Stimulated activated effector memory CD8-positive, alpha-beta T cell treated with anti-CD3 and anti-CD28 coated beads, Interleukin-12 subunit alpha, Interleukin-12 subunit beta, amount 100 ng/mL, for 72 hours (primary cell): ENCODE measurements around the gene RIMKLB.

Source experiments
- ATAC-seq: fragments of 150-1000 bp; cut with Tn5 transposase; 2 replicates; pipeline ENCODE4 v1.10.0; 2021
- DNase-seq, 2 donors: peaks; one replicate each; pipeline ENCODE4 v3.0.0; 2021 to 2022; ENCODE audit warnings: low spot score in 2 of 2
- H3K27ac Mint-ChIP-seq: one replicate; pipeline ENCODE4 v1.8.0; 2022; ENCODE audit warnings: mild to moderate bottlenecking, mixed read lengths
- H3K36me3 Mint-ChIP-seq: one replicate; pipeline ENCODE4 v1.8.0; 2022; ENCODE audit warnings: mild to moderate bottlenecking, mixed read lengths
- H3K4me1 Mint-ChIP-seq: one replicate; pipeline ENCODE4 v1.8.0; 2022; ENCODE audit warnings: mixed read lengths
- H3K4me3 Mint-ChIP-seq: one replicate; pipeline ENCODE4 v1.8.0; 2022; ENCODE audit warnings: mild to moderate bottlenecking, mixed read lengths
- H3K9me3 Mint-ChIP-seq: one replicate; pipeline ENCODE4 v1.8.0; 2022; ENCODE audit warnings: mixed read lengths

The RIMKLB gene

GRCh38 chr12:8832500-8832899 lies 134.7 kb downstream of the RIMKLB start:
- DNase-seq, result no peak
- Mint-ChIP-seq H3K36me3 (no peaks in the 10 kb centered on the region), H3K9me3 (no peaks in the 10 kb centered on the region), H3K4me3 (no peak overlapping the region), H3K27ac (no peak overlapping the region), H3K4me1 (no peaks in the 10 kb centered on the region)
- no peak for ATAC-seq
